T-cell (primary cell): ENCODE results near the gene MACO1. TPM values are rescaled to one million over a fixed set of nuclear protein-coding genes. Genes with fewer than 3 reads are reported as not detected.
A peak's percentile ranks its signal among the peaks of the same experiment; 100 is the strongest.

Experiments used
- ATAC-seq, 4 experiments: fragments of 200-7000 bp in 3 of 4; fragments of 150-1000 bp in 1 of 4; cut with Tn5 transposase; replicated peaks in 1 of 4; 1 replicate in 3 of 4; 2 replicates in 1 of 4; pipeline ENCODE4 v1.10.0; 2021; ENCODE audit warnings: moderate library complexity in 3 of 4, mild to moderate bottlenecking in 2 of 4, moderate number of reproducible peaks in 1 of 4
- CTCF ChIA-PET, 2 donors: fragments of 300-600 bp; sonication (Branson Sonifier 250); formaldehyde crosslinking; loops; one replicate each; lab custom pipeline; 2022; ENCODE audit warnings: antibody characterized with exemption in 2 of 2; lab: Charles Lee
- POLR2A ChIA-PET, 2 donors: fragments of 300-600 bp; sonication (Branson Sonifier 250); formaldehyde crosslinking; loops; one replicate each; lab custom pipeline; 2022; ENCODE audit warnings: antibody characterized with exemption in 2 of 2; lab: Charles Lee
- DNase-seq, 35 experiments: peaks; one replicate each; pipeline versions ENCODE4 v3.0.0 to v3.0.0-alpha.2; 2013 to 2023
- H3K27ac ChIP-seq: one replicate; pipeline ENCODE4 v1.5.1; 2013; ENCODE audit warnings: low read length
- H3K27me3 ChIP-seq, 2 experiments: replicated peaks in 1 of 2; 1 replicate in 1 of 2; 2 replicates in 1 of 2; pipeline versions ENCODE4 v1.6.1 to v1.7.0; 2013; ENCODE audit warnings: low read length in 1 of 2, mixed read lengths in 1 of 2; ENCODE audit not compliant: control insufficient read depth in 2 of 2, insufficient read depth in 2 of 2; ENCODE audit errors: extremely low read depth in 1 of 2
- H3K36me3 ChIP-seq, 2 donors: 1 replicate in 1 of 2; 2 replicates in 1 of 2; pipeline versions ENCODE4 v1.6.1 to v1.7.0; 2013; ENCODE audit warnings: low read length in 1 of 2; ENCODE audit not compliant: control insufficient read depth in 2 of 2, insufficient read depth in 1 of 2; ENCODE audit errors: extremely low read depth in 1 of 2
- H3K4me1 ChIP-seq, 2 experiments: 1 replicate in 1 of 2; 2 replicates in 1 of 2; pipeline versions ENCODE4 v1.6.1 to v1.7.0; 2013; ENCODE audit warnings: low read length in 2 of 2, mixed read lengths in 1 of 2; ENCODE audit not compliant: insufficient read depth in 2 of 2, control insufficient read depth in 1 of 2; ENCODE audit errors: extremely low read depth in 1 of 2
- H3K4me3 ChIP-seq, 2 donors: 1 replicate in 1 of 2; 2 replicates in 1 of 2; pipeline versions ENCODE4 v1.5.1 to v1.7.0; 2013; ENCODE audit warnings: mild to moderate bottlenecking in 2 of 2, low read length in 1 of 2, moderate library complexity in 1 of 2; ENCODE audit not compliant: control insufficient read depth in 1 of 2; ENCODE audit errors: extremely low read depth in 1 of 2
- H3K9me3 ChIP-seq: 2 replicates; pipeline ENCODE4 v1.7.0; 2013
- H3K27ac Mint-ChIP-seq, 2 donors: one replicate each; pipeline ENCODE4 v1.8.0; 2020 to 2021; ENCODE audit warnings: mild to moderate bottlenecking in 2 of 2, mixed read lengths in 2 of 2
- H3K27me3 Mint-ChIP-seq, 2 donors: one replicate each; pipeline ENCODE4 v1.8.0; 2021 to 2022; ENCODE audit warnings: mixed read lengths in 2 of 2
- H3K36me3 Mint-ChIP-seq: one replicate; pipeline ENCODE4 v1.8.0; 2021; ENCODE audit warnings: mixed read lengths
- H3K4me1 Mint-ChIP-seq, 3 donors: one replicate each; pipeline ENCODE4 v1.8.0; 2020 to 2022; ENCODE audit warnings: mixed read lengths in 3 of 3, mild to moderate bottlenecking in 1 of 3
- H3K4me3 Mint-ChIP-seq, 3 donors: one replicate each; pipeline ENCODE4 v1.8.0; 2020 to 2022; ENCODE audit warnings: mild to moderate bottlenecking in 3 of 3, mixed read lengths in 3 of 3, moderate library complexity in 3 of 3
- H3K9me3 Mint-ChIP-seq, 3 donors: one replicate each; pipeline ENCODE4 v1.8.0; 2020 to 2022; ENCODE audit warnings: mixed read lengths in 3 of 3
- WGBS: methylation state at CpG from one replicate; pipeline ENCODE4 v1.1.5; 2013; ENCODE audit warnings: missing lambda C conversion rate; ENCODE audit not compliant: insufficient coverage; 5-methylcytosine and 5-hydroxymethylcytosine counted together
- total RNA-seq, 35 experiments: library from RNA in 6 of 35; stranded (reverse) in 6 of 35; fragments of 120-200 nt in 1 of 35; gene quantifications; one replicate each; pipeline versions ENCODE4 v1.2.1 to v1.2.4 and lab custom pipeline; 2013 to 2026

The MACO1 gene
- total RNA-seq, 5 donors from 2014 or later (not counting 1 experiment from before 2014, with no cell fraction given), result 19.7 to 23.2 (median 21.5) TPM

GRCh38 chr1:25430967-25431881 lies 527 bp downstream of the MACO1 start:
- peak; percentile 40 to 52 (median 48) for ATAC-seq
- peak in 27 of 35 experiments; percentile 4 to 86 (median 75) for DNase-seq
- Histone ChIP-seq H3K27ac (peak overlapping the region; percentile 58), H3K9me3 (no peaks in the 10 kb centered on the region), H3K36me3 (no peaks in the 10 kb centered on the region), H3K4me1 (peaks cover 11 to 34% of the 10 kb centered on the region in 2 experiments), H3K4me3 (peak overlapping the region; percentile 71 to 84), H3K27me3 (no peaks in the 10 kb centered on the region)
- POLR2A ChIA-PET, result interaction anchor here (0.6 to 1.3 kb wide), 4 partner anchors 78 to 1453 kb away, joined by 4 to 9 read pairs (median 6); partner anchors contain the start of gene MTFR1L (in 1 of the 2)
- H3K4me3 Mint-ChIP-seq, result peak overlapping the region; percentile 97 to 98 (median 97)
- no peaks in the 10 kb centered on the region for H3K36me3 Mint-ChIP-seq
- peaks cover 53 to 58% (median 53%) of the 10 kb centered on the region in 3 donors for H3K4me1 Mint-ChIP-seq
- no peaks in the 10 kb centered on the region for H3K27me3 Mint-ChIP-seq
- CTCF ChIA-PET, result interaction anchor here in 1 of 2 donors (0.6 to 1.7 kb wide), 7 partner anchors 26 to 1220 kb away, joined by 3 to 4 read pairs (median 3); no protein-coding TSS in a partner anchor
- H3K9me3 Mint-ChIP-seq, result no peaks in the 10 kb centered on the region
- H3K27ac Mint-ChIP-seq, result peak overlapping the region; percentile 87 to 88
- WGBS, result under 1% methylated on average over 85 of the region's 89 CpGs

GRCh38 chr1:25431955-25432719 lies 1.4 kb downstream of the MACO1 start:
- no peaks in the 10 kb centered on the region for H3K9me3 ChIP-seq
- H3K27me3 Mint-ChIP-seq, result no peaks in the 10 kb centered on the region
- H3K9me3 Mint-ChIP-seq, result no peaks in the 10 kb centered on the region
- no peaks in the 10 kb centered on the region for H3K36me3 ChIP-seq
- no peak for DNase-seq
- peaks cover 11 to 35% of the 10 kb centered on the region in 2 experiments for H3K4me1 ChIP-seq
- peak overlapping the region; percentile 81 to 89 (median 84) for H3K4me3 Mint-ChIP-seq
- H3K36me3 Mint-ChIP-seq, result no peaks in the 10 kb centered on the region
- ChIA-PET POLR2A (interaction anchor here (0.6 to 1.3 kb wide), 4 partner anchors 44 to 388 kb away, joined by 3 to 9 read pairs (median 4); partner anchors contain the start of gene MTFR1L (in 1 of the 2)), CTCF (interaction anchor here in 1 of 2 donors (0.6 to 1.3 kb wide), 6 partner anchors 27 to 1219 kb away, joined by 3 read pairs; no protein-coding TSS in a partner anchor)
- peak overlapping the region; percentile 55 to 71 for H3K4me3 ChIP-seq
- peak overlapping the region; percentile 87 to 88 for H3K27ac Mint-ChIP-seq
- no peaks in the 10 kb centered on the region for H3K27me3 ChIP-seq
- H3K4me1 Mint-ChIP-seq, result peaks cover 62 to 66% (median 63%) of the 10 kb centered on the region in 3 donors
- ATAC-seq, result no peak
- peak overlapping the region; percentile 37 for H3K27ac ChIP-seq
- 17% methylated on average over 1 of the region's 6 CpGs for WGBS

GRCh38 chr1:25432749-25433388 lies 2.2 kb downstream of the MACO1 start:
- peak overlapping the region; percentile 87 to 88 for H3K27ac Mint-ChIP-seq
- H3K4me3 Mint-ChIP-seq, result peak overlapping the region; percentile 81 to 89 (median 84)

GRCh38 chr1:25433389-25434186 lies 2.9 kb downstream of the MACO1 start:
- ChIA-PET CTCF (no interaction called here), POLR2A (interaction anchor here in 1 of 2 donors (0.5 kb wide), 1 partner anchor 1537 kb away, joined by 11 read pairs; no protein-coding TSS in a partner anchor)
- Mint-ChIP-seq H3K27ac (peak overlapping the region; percentile 87 to 88), H3K4me3 (peak overlapping the region; percentile 6 to 84 (median 81)), H3K27me3 (no peaks in the 10 kb centered on the region), H3K4me1 (peaks cover 60 to 72% (median 67%) of the 10 kb centered on the region in 3 donors), H3K36me3 (no peaks in the 10 kb centered on the region), H3K9me3 (no peaks in the 10 kb centered on the region)
- Histone ChIP-seq H3K27me3 (no peaks in the 10 kb centered on the region), H3K4me1 (peaks cover 11 to 35% of the 10 kb centered on the region in 2 experiments), H3K9me3 (no peaks in the 10 kb centered on the region), H3K36me3 (no peaks in the 10 kb centered on the region), H3K4me3 (no peak overlapping the region), H3K27ac (peak overlapping the region; percentile 5)
- 88% methylated on average over 1 of the region's 4 CpGs for WGBS
- DNase-seq (no peak), ATAC-seq (no peak)

More at GRCh38 chr1:25432749-25433388, 2.2 kb downstream of the MACO1 start:
- Mint-ChIP-seq H3K27me3 (no peaks in the 10 kb centered on the region), H3K4me1 (peaks cover 62 to 68% (median 68%) of the 10 kb centered on the region in 3 donors), H3K9me3 (no peaks in the 10 kb centered on the region), H3K36me3 (no peaks in the 10 kb centered on the region)
- H3K36me3 ChIP-seq, result no peaks in the 10 kb centered on the region
- no peak overlapping the region for H3K4me3 ChIP-seq
- ChIA-PET CTCF (no interaction called here), POLR2A (interaction anchor here in 1 of 2 donors (0.5 to 0.7 kb wide), 2 partner anchors 43 to 1536 kb away, joined by 3 to 11 read pairs; no protein-coding TSS in a partner anchor)
- WGBS, result no CpG with 5 or more reads among the region's 6 CpGs
- H3K27ac ChIP-seq, result no peak overlapping the region
- H3K27me3 ChIP-seq, result no peaks in the 10 kb centered on the region
- peaks cover 11 to 35% of the 10 kb centered on the region in 2 experiments for H3K4me1 ChIP-seq
- ATAC-seq, result no peak
- H3K9me3 ChIP-seq, result no peaks in the 10 kb centered on the region
- no peak for DNase-seq

- ChIA-PET POLR2A (interaction anchor here in 1 of 2 donors (0.8 kb wide), 1 partner anchor 43 kb away, joined by 3 read pairs; no protein-coding TSS in a partner anchor), CTCF (interaction anchor here in 1 of 2 donors (0.5 to 1.0 kb wide), 2 partner anchors 45 to 948 kb away, joined by 3 to 4 read pairs; no protein-coding TSS in a partner anchor)
- Histone ChIP-seq H3K9me3 (no peaks in the 10 kb centered on the region), H3K4me1 (peaks cover 11 to 33% of the 10 kb centered on the region in 2 experiments), H3K36me3 (no peaks in the 10 kb centered on the region), H3K27me3 (no peaks in the 10 kb centered on the region), H3K4me3 (no peak overlapping the region), H3K27ac (peak overlapping the region; percentile 39)
- no CpG with 5 or more reads among the region's 4 CpGs for WGBS
- Mint-ChIP-seq H3K27ac (peak overlapping the region; percentile 87 to 88), H3K4me3 (peak overlapping the region; percentile 54 to 55 (median 54)), H3K27me3 (no peaks in the 10 kb centered on the region), H3K4me1 (peaks cover 56 to 66% (median 59%) of the 10 kb centered on the region in 3 donors), H3K9me3 (no peaks in the 10 kb centered on the region), H3K36me3 (no peaks in the 10 kb centered on the region)
- DNase-seq (no peak), ATAC-seq (no peak)
Observed at GRCh38 chr1:25435397-25436108, 4.9 kb downstream of the MACO1 start.
